GM19099 (cell line): Measurements from ENCODE around the gene ZNF804A.

Experiments used
- POLR2A ChIP-seq: IDR thresholded peaks from 3 replicates; pipeline ENCODE4 v1.6.1; 2011; ENCODE audit warnings: low read depth; ENCODE audit not compliant: insufficient read length; ENCODE audit errors: extremely low read depth

Gene ZNF804A

GRCh38 chr2:184681642-184682321, 83.5 kb downstream of the ZNF804A start:
- TF ChIP-seq POLR2A: no peak

GRCh38 chr2:184683911-184684310, 85.6 kb downstream of the ZNF804A start:
- no peak for TF ChIP-seq POLR2A

- TF ChIP-seq POLR2A: no peak
Measured at GRCh38 chr2:184685999-184686841, 87.9 kb downstream of the ZNF804A start.

- no peak for TF ChIP-seq POLR2A
Measured at GRCh38 chr2:184689638-184690037, 91.3 kb downstream of the ZNF804A start.

GRCh38 chr2:184692141-184692734, 93.9 kb downstream of the ZNF804A start:
- no peak for TF ChIP-seq POLR2A

GRCh38 chr2:184696644-184697043, 98.3 kb downstream of the ZNF804A start:
- no peak for TF ChIP-seq POLR2A

GRCh38 chr2:184698476-184698875, 100.1 kb downstream of the ZNF804A start:
- TF ChIP-seq POLR2A: no peak

GRCh38 chr2:184721881-184722280, 123.6 kb downstream of the ZNF804A start:
- no peak for TF ChIP-seq POLR2A

GRCh38 chr2:184727813-184728212, 129.5 kb downstream of the ZNF804A start:
- no peak for TF ChIP-seq POLR2A

GRCh38 chr2:184728411-184728810, 130.1 kb downstream of the ZNF804A start:
- no peak for TF ChIP-seq POLR2A

- no peak for TF ChIP-seq POLR2A
Measured at GRCh38 chr2:184729581-184729980, 131.3 kb downstream of the ZNF804A start.

GRCh38 chr2:184730288-184730687, 132.0 kb downstream of the ZNF804A start:
- no peak for TF ChIP-seq POLR2A

- TF ChIP-seq POLR2A: no peak
Measured at GRCh38 chr2:184734338-184734737, 136.0 kb downstream of the ZNF804A start.

- TF ChIP-seq POLR2A: no peak
Measured at GRCh38 chr2:184735611-184736010, 137.3 kb downstream of the ZNF804A start.

GRCh38 chr2:184743096-184743495, 144.8 kb downstream of the ZNF804A start:
- no peak for TF ChIP-seq POLR2A

GRCh38 chr2:184756161-184756560, 157.8 kb downstream of the ZNF804A start:
- no peak for TF ChIP-seq POLR2A
